ENCODE measurements around the gene PC. TPM values are rescaled to one million over a fixed set of nuclear protein-coding genes. Genes with fewer than 3 reads are reported as not detected.

Gene PC
- polyA plus RNA-seq, 1 donor (not counting 4 experiments of a cell fraction or from before 2014, with no cell fraction given), result 13.3 TPM

GRCh38 chr11:66870131-66870530 is 88.1 kb downstream of the PC start:
- Histone ChIP-seq H3K4me3 (ENCODE audit: control insufficient read depth in 2 of 3, extremely low read depth in 1 of 3, insufficient read depth in 2 of 3, low read depth in 1 of 3, low read length in 3 of 3) (no peak overlapping the region), H3K27me3 (ENCODE audit: control insufficient read depth, extremely low read depth, insufficient read depth, low read length) (no peaks in the 10 kb centered on the region), H3K9me3 (ENCODE audit: control insufficient read depth, low read depth, low read length) (no peaks in the 10 kb centered on the region), H4K20me1 (ENCODE audit: control insufficient read depth, extremely low read depth, insufficient read depth, low read length) (no peaks in the 10 kb centered on the region), H3K9ac (ENCODE audit: control insufficient read depth, extremely low read depth, insufficient read depth, low read length) (no peak overlapping the region), H2AFZ (ENCODE audit: control insufficient read depth, low read length) (no peak overlapping the region), H3K27ac (ENCODE audit: control insufficient read depth, insufficient read depth, low read length) (no peak overlapping the region), H3K36me3 (ENCODE audit: control insufficient read depth in 2 of 2, extremely low read depth in 1 of 2, insufficient read depth in 2 of 2, low read length in 2 of 2) (peaks cover 29 to 35% of the 10 kb centered on the region in 2 experiments), H3K79me2 (ENCODE audit: control insufficient read depth, insufficient read depth, low read length) (no peaks in the 10 kb centered on the region), H3K4me1 (ENCODE audit: control insufficient read depth, extremely low read depth, insufficient read depth, low read length) (peaks cover 3% of the 10 kb centered on the region), H3K9me1 (ENCODE audit: control insufficient read depth, extremely low read depth, insufficient read depth, low read length) (no peaks in the 10 kb centered on the region), H3K4me2 (ENCODE audit: control insufficient read depth, extremely low read depth, insufficient read depth, low read depth, low read length) (no peak overlapping the region)
- dilution Hi-C loops (cut with MboI; ENCODE audit: extremely low pct_ligation_motif_present, low sequenced_read_pairs), result no loop called here
- DNase-seq (ENCODE audit: low read depth, low spot score) (no peak), FAIRE-seq (no peak)
- TF ChIP-seq, protein P1, sequence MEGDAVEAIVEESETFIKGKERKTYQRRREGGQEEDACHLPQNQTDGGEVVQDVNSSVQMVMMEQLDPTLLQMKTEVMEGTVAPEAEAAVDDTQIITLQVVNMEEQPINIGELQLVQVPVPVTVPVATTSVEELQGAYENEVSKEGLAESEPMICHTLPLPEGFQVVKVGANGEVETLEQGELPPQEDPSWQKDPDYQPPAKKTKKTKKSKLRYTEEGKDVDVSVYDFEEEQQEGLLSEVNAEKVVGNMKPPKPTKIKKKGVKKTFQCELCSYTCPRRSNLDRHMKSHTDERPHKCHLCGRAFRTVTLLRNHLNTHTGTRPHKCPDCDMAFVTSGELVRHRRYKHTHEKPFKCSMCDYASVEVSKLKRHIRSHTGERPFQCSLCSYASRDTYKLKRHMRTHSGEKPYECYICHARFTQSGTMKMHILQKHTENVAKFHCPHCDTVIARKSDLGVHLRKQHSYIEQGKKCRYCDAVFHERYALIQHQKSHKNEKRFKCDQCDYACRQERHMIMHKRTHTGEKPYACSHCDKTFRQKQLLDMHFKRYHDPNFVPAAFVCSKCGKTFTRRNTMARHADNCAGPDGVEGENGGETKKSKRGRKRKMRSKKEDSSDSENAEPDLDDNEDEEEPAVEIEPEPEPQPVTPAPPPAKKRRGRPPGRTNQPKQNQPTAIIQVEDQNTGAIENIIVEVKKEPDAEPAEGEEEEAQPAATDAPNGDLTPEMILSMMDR (optimal IDR thresholded peaks at IDR 0.05 in 1 of 3, IDR thresholded peaks at IDR 0.05 in 1 of 3, conservative IDR thresholded peaks at IDR 0.05 in 1 of 3; ENCODE audit: extremely low read depth in 1 of 3, insufficient read depth in 2 of 3, low read length in 3 of 3), result no peak
- TF ChIP-seq EZH2 (IDR thresholded peaks at IDR 0.05; ENCODE audit: low read length), result no peak

GRCh38 chr11:66869567-66869870 is 88.7 kb downstream of the PC start:
- Histone ChIP-seq H3K79me2 (ENCODE audit: control insufficient read depth, insufficient read depth, low read length) (no peaks in the 10 kb centered on the region), H3K9me1 (ENCODE audit: control insufficient read depth, extremely low read depth, insufficient read depth, low read length) (no peaks in the 10 kb centered on the region), H2AFZ (ENCODE audit: control insufficient read depth, low read length) (no peak overlapping the region), H3K4me2 (ENCODE audit: control insufficient read depth, extremely low read depth, insufficient read depth, low read depth, low read length) (no peak overlapping the region), H4K20me1 (ENCODE audit: control insufficient read depth, extremely low read depth, insufficient read depth, low read length) (peaks cover under 1% of the 10 kb centered on the region), H3K27me3 (ENCODE audit: control insufficient read depth, extremely low read depth, insufficient read depth, low read length) (no peaks in the 10 kb centered on the region), H3K27ac (ENCODE audit: control insufficient read depth, insufficient read depth, low read length) (no peak overlapping the region), H3K9me3 (ENCODE audit: control insufficient read depth, low read depth, low read length) (no peaks in the 10 kb centered on the region), H3K36me3 (ENCODE audit: control insufficient read depth in 2 of 2, extremely low read depth in 1 of 2, insufficient read depth in 2 of 2, low read length in 2 of 2) (peaks cover 29 to 35% of the 10 kb centered on the region in 2 experiments), H3K4me3 (ENCODE audit: control insufficient read depth in 2 of 3, extremely low read depth in 1 of 3, insufficient read depth in 2 of 3, low read depth in 1 of 3, low read length in 3 of 3) (no peak overlapping the region), H3K9ac (ENCODE audit: control insufficient read depth, extremely low read depth, insufficient read depth, low read length) (no peak overlapping the region), H3K4me1 (ENCODE audit: control insufficient read depth, extremely low read depth, insufficient read depth, low read length) (peaks cover 4% of the 10 kb centered on the region)
- dilution Hi-C loops (cut with MboI; ENCODE audit: extremely low pct_ligation_motif_present, low sequenced_read_pairs), result no loop called here
- FAIRE-seq (no peak), DNase-seq (ENCODE audit: low read depth, low spot score) (no peak)
- TF ChIP-seq, protein P1 (optimal IDR thresholded peaks at IDR 0.05 in 1 of 3, IDR thresholded peaks at IDR 0.05 in 1 of 3, conservative IDR thresholded peaks at IDR 0.05 in 1 of 3; ENCODE audit: extremely low read depth in 1 of 3, insufficient read depth in 2 of 3, low read length in 3 of 3), result no peak
- TF ChIP-seq EZH2 (IDR thresholded peaks at IDR 0.05; ENCODE audit: low read length), result no peak
